HG03196 (cell line): Measurements from ENCODE around the gene LRRC1.

Source experiments
- ATAC-seq: cut with Tn5 transposase; IDR thresholded peaks from one replicate; pipeline ENCODE4 v1.9.1; 2021; ENCODE audit not compliant: unreplicated experiment

LRRC1 gene

DNA sequence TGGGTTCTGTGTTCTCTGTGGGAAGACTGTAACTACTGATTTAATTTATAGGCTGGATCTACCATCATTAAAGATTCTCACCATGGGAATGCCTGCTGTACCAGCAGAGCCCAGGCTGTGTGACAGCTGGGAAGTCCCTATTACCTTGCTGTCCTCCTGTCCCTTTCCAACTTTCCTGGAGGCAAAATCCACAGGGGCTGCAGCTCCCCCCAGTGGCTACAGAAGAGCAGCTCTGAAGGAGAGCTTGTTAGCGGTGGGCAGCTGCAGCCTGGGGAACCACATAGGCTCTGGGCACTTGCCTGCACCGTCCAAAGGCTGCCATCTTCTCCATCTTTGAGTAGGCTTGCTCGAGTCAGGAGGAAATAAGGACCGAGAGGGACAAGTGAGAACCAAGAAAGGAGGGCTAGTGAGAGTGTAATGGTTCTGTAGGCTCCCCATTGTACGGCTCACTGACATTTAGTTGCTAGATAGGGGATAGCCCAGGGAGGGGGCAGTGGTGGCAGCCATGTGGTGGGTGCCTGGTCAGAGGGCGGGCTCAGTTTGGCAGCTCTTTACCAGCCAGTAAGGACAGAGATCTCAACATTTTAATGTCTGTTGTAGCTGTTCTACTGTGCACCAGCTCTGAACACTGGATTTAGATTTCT is 161.4 kb downstream of the LRRC1 start:
- ATAC-seq: peak; percentile 73

DNA sequence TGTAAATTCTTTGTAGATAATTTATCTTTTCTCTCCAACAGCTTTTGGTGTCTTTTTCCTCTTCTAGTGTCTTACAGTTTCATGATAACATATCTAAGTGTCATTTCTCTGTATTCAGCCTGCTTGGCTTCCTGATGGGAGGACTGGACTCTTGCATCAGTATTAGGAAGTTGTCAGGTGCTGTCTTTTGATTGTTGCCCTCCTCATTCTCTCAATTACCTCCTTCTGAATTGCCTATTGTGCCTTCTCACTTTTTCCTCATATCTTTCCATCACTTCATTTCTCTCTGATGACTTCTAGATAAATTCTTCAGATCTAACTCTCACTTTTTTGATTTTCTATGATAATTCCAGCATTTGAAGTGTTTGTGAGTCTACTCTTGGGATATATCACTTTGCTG is 162.0 kb downstream of the LRRC1 start:
- no peak for ATAC-seq

DNA sequence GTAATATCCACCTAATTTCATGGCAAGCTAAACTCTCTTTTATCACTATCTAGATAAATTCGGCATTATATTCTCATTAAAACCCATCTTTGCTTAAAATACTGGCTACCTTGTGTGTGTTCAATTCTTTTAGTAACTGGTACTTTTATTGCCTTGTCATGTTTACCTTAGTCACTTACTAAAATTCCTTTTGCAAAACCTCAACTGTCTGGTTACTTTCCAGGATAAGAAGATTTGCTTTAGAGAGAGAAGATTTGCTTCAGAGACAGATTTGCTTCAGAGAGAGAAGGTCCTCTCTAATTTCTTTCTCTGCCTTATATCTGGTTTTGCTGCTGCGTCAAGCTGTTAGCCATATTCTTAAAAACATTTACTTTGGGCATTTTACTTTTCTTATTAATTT is 164.9 kb downstream of the LRRC1 start:
- no peak for ATAC-seq

DNA sequence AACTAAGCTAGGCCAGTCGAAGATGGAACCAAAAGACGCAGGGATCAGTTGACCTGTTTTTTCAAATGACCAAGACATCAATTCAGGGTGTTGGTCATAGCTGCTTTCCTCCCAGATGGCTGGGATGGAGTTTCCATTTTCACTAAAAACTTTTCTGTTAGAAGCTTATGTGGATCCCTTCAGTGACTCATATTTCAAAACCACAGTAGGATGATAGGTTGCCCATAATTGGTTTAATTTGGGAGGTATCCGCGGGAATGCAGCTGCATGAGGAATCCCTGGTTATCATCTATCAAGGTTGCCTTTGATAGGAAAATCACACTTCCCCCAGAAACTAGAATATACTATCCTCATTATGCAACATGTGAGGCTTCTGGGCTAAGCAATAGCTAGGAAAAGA is 165.5 kb downstream of the LRRC1 start:
- ATAC-seq: no peak

DNA sequence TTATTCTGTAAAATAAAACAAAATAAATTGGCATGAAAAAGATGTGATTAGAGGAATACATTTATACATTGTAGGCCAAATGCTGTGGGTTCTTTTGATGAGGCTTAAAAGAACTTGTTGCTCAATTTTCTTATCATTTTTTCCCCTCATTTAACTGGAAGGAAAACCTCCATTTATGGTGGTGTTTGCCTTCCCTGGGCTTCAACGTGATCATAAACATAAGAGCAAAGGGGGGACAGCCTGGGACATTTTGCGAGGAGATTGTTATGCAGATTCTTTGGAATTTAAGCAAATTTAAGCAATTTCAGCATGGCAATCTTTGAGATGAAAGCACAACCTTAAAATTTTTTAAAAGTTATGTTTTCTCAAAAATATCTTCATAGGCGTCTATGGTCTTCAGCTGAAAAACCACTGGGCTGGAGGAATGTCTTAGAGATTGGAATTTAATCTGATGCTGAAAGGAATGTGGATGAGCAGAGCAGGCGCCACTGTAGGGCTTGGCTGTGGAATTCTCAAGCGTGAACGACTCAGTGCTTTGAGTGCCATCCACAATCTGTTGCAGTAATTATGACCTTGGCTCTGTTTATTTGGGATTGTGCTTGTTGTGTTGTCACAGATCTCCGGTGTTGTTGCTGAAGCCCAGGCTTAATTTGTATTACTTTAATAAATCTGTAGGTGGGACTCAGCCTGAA is 167.0 kb downstream of the LRRC1 start:
- ATAC-seq: no peak

DNA sequence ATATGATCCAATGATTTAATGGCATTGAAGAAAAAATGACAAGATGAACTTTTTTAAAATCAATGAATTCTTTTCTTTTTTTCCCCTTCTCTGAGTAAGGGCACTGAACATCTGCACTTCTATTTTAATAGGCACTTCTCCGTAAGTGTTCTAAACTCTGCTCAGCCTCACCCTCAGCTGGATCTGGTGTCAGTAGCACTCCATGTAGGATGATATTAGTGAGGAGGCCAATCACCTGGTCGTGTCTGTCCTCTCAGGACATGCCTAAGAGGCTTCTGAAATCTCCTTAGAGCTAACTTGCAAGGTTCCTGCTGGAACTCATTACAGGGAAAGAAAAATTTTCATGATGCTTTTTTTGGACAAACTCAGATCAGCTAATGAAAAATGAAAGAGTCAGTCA is 167.8 kb downstream of the LRRC1 start:
- ATAC-seq: no peak

DNA sequence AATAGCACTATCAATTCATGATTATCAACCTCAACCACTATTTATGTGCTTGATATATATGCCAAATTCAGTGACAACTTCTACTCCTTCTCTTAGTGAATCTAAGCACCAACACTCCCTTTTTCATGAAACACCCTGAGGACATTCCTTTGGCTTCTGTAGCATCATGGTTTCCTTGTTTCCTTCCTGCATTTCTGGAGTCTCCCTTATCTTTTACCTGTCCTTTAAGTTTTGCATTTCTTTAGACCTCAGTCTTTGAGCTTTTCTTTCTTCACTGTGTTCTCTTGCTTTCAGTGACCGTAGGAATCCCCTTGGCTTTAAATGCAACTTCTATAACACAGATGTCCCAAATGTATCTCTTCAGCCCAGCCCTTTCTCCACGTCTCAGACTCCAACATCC is 172.6 kb downstream of the LRRC1 start:
- no peak for ATAC-seq
